Measurements from ENCODE around the gene ARHGDIB. TPM values are rescaled to one million over a fixed set of nuclear protein-coding genes. Genes with fewer than 3 reads are reported as not detected.

ARHGDIB gene
- total and polyA plus RNA-seq, 10 of the 15 experiments (the other 5 are each of a cell fraction or from before 2014, with no cell fraction given): 796 to 2,849 (median 1,346) TPM

- TF ChIP-seq ZBTB11 (CRISPR knock-in tag; IDR thresholded peaks at IDR 0.05) (no peak), RFX5 (IDR thresholded peaks at IDR 0.05; ENCODE audit: low read depth, low read length) (no peak), POLR2A (IDR thresholded peaks at IDR 0.05; ENCODE audit: low read depth, low read length) (no peak), NFXL1 (IDR thresholded peaks at IDR 0.05; ENCODE audit: borderline replicate concordance) (no peak), SPI1 (IDR thresholded peaks at IDR 0.05; ENCODE audit: borderline replicate concordance, insufficient read depth, low read depth, low read length) (no peak), ZNF384 (IDR thresholded peaks at IDR 0.05; ENCODE audit: borderline replicate concordance, low read depth, low read length) (no peak), NR2F1 (conservative IDR thresholded peaks at IDR 0.05) (no peak), EED (IDR thresholded peaks at IDR 0.05; ENCODE audit: low read depth) (no peak), BCL11A (IDR thresholded peaks at IDR 0.05; ENCODE audit: low read depth, low read length) (no peak)
- TF ChIP-seq, protein P1, sequence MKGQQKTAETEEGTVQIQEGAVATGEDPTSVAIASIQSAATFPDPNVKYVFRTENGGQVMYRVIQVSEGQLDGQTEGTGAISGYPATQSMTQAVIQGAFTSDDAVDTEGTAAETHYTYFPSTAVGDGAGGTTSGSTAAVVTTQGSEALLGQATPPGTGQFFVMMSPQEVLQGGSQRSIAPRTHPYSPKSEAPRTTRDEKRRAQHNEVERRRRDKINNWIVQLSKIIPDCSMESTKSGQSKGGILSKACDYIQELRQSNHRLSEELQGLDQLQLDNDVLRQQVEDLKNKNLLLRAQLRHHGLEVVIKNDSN (IDR thresholded peaks at IDR 0.05; ENCODE audit: borderline replicate concordance, extremely low read length, insufficient read depth, low read depth, low read length): no peak
Observed at GRCh38 chr12:14896521-14897169, 64.8 kb downstream of the ARHGDIB start (continued).

Data from GM12878 (cell line).